Gastrocnemius medialis (tissue), 4 donors: ENCODE results near the gene LAMA3. TPM values are rescaled to one million over a fixed set of nuclear protein-coding genes. Genes with fewer than 3 reads are reported as not detected.

Source experiments
- ATAC-seq, 2 donors: fragments of 150-250 bp; one replicate each; pipeline ENCODE4 v1.9.1; 2016
- DNase-seq, 2 donors: peaks; one replicate each; pipeline ENCODE4 v3.0.0-alpha.2; 2019
- H3K27ac ChIP-seq, 4 donors: fragments of 200-600 bp; sonication (generic); 1 replicate in 1 of 4; 2 replicates in 3 of 4; pipeline ENCODE4 v1.5.1; 2016 to 2018; ENCODE audit warnings: mild to moderate bottlenecking in 2 of 4, moderate library complexity in 1 of 4
- H3K27me3 ChIP-seq, 3 donors: fragments of 200-600 bp; sonication (generic) in 2 of 3; 1 replicate in 1 of 3; 2 replicates in 2 of 3; pipeline versions ENCODE4 v1.5.1 to v1.6.0; 2016 to 2019; ENCODE audit warnings: mild to moderate bottlenecking in 1 of 3, moderate library complexity in 1 of 3
- H3K36me3 ChIP-seq, 2 donors: fragments of 200-600 bp; sonication (generic) in 1 of 2; one replicate each; pipeline ENCODE4 v1.5.1; 2017 to 2018
- H3K4me1 ChIP-seq, 2 donors: fragments of 200-600 bp; sonication (generic) in 1 of 2; one replicate each; pipeline ENCODE4 v1.5.1; 2016 to 2017; ENCODE audit warnings: mild to moderate bottlenecking in 2 of 2
- H3K4me3 ChIP-seq, 4 donors: fragments of 200-600 bp; sonication (generic) in 3 of 4; 1 replicate in 1 of 4; 2 replicates in 3 of 4; pipeline ENCODE4 v1.5.1; 2016 to 2019; ENCODE audit warnings: mild to moderate bottlenecking in 2 of 4
- H3K9me3 ChIP-seq, 3 donors: fragments of 200-600 bp; sonication (generic) in 2 of 3; 1 replicate in 1 of 3; 2 replicates in 2 of 3; pipeline ENCODE4 v1.5.1; 2016 to 2019
- CTCF ChIP-seq, 5 experiments: fragments of 450-650 bp in 3 of 5; fragments of 200-600 bp in 2 of 5; sonication (generic) in 2 of 5; IDR thresholded peaks in 4 of 5; conservative IDR thresholded peaks in 1 of 5; 1 replicate in 4 of 5; 2 replicates in 1 of 5; pipeline ENCODE4 v1.5.1; 2016 to 2019; ENCODE audit warnings: antibody characterized with exemption in 5 of 5, mild to moderate bottlenecking in 3 of 5, moderate library complexity in 3 of 5
- POLR2A ChIP-seq, 2 donors: fragments of 450-650 bp; IDR thresholded peaks; one replicate each; pipeline ENCODE4 v1.6.1; 2017; ENCODE audit warnings: antibody characterized with exemption in 2 of 2, mild to moderate bottlenecking in 2 of 2, moderate library complexity in 2 of 2
- in situ Hi-C, 4 donors: fragments of 200-750 bp; cut with MboI; loops; one replicate each; pipeline versions ENCODE4 v1.15.0 to v1.8.0; 2017; ENCODE audit warnings: low sequenced_read_pairs in 4 of 4
- intact Hi-C: fragments of 100-400 bp; cut with DNase I; formaldehyde crosslinking; loops from one replicate; pipeline ENCODE4 v1.15.1; 2023; ENCODE audit warnings: low total_unique reads
- total RNA-seq, 4 donors: library from RNA; depleted of rRNA; stranded (reverse); fragments of >200 nt; gene quantifications; one replicate each; pipeline versions ENCODE4 v1.1.0 to v1.2.3, GENCODE V29; 2016

The LAMA3 gene
- total RNA-seq, 4 donors from 2014 or later, result 1.1 to 5.3 (median 2.1) TPM

GRCh38 chr18:23798249-23798648, 109.0 kb downstream of the LAMA3 start:
- Histone ChIP-seq H3K4me3 (no peak overlapping the region), H3K36me3 (no peaks in the 10 kb centered on the region), H3K4me1 (peaks cover 0 to 10% of the 10 kb centered on the region in 2 donors), H3K27me3 (no peaks in the 10 kb centered on the region), H3K27ac (no peak overlapping the region), H3K9me3 (no peaks in the 10 kb centered on the region)
- intact Hi-C loops, result no loop called here
- no peak for TF ChIP-seq POLR2A (IDR thresholded peaks at IDR 0.05)
- no peak for TF ChIP-seq CTCF (IDR thresholded peaks at IDR 0.05 in 4 of 5, conservative IDR thresholded peaks at IDR 0.05 in 1 of 5)
- ATAC-seq (no peak), DNase-seq (no peak)
- in situ Hi-C loops, result no loop called here

DNA sequence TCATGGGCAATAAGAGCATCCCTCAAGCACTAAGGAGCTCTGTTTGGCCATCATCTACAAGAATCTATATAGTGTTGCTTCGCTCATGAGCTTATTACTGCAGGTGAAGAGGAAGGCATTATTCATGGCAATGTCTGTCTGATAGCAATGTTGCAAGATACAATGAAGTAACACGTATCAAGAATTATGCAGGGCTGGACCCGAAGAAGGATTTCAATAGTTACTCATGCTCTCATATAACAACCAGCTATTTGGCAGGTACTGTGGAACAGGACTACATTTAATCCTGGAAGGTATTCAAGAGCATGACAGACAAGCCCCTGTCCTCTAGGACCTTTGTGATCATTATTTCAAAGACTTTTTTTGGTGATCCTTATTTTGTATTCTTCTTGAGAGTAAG, 109.6 kb downstream of the LAMA3 start:
- no peak for DNase-seq
- peaks cover 0 to 10% of the 10 kb centered on the region in 2 donors for H3K4me1 ChIP-seq
- TF ChIP-seq CTCF (IDR thresholded peaks at IDR 0.05 in 4 of 5, conservative IDR thresholded peaks at IDR 0.05 in 1 of 5) (no peak), POLR2A (IDR thresholded peaks at IDR 0.05) (no peak)
- H3K36me3 ChIP-seq, result no peaks in the 10 kb centered on the region
- no peak overlapping the region for H3K4me3 ChIP-seq
- intact Hi-C loops, result no loop called here
- ATAC-seq, result peak; percentile 72 to 80
- H3K9me3 ChIP-seq, result no peaks in the 10 kb centered on the region
- H3K27me3 ChIP-seq, result no peaks in the 10 kb centered on the region
- no peak overlapping the region for H3K27ac ChIP-seq
- in situ Hi-C loops, result no loop called here

DNA sequence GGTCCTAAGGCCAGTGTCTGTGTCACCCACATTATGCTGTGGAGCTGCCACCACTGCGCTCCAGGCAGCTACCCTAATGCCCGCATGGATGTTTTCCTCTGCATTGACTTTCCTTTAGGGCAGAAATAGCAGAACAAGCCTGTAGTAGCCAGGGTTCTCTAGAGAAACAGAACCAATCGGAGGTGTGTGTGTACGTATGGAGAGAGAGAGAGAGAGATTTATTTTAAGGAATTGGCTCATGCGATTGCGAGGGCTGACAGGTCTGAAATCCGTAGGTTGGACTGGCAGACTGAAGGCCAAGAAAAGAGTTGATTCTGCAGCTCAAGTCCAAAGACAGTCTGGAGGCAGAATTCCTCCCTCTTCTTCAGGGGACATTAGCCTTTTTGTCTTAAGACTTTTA, 110.3 kb downstream of the LAMA3 start:
- Histone ChIP-seq H3K9me3 (no peaks in the 10 kb centered on the region), H3K4me3 (no peak overlapping the region), H3K36me3 (no peaks in the 10 kb centered on the region), H3K4me1 (peaks cover 0 to 10% of the 10 kb centered on the region in 2 donors), H3K27ac (no peak overlapping the region), H3K27me3 (no peaks in the 10 kb centered on the region)
- TF ChIP-seq POLR2A (IDR thresholded peaks at IDR 0.05), result no peak
- no peak for ATAC-seq
- DNase-seq, result no peak
- in situ Hi-C loops, result no loop called here
- intact Hi-C loops, result no loop called here

- Histone ChIP-seq H3K27ac (no peak overlapping the region), H3K36me3 (no peaks in the 10 kb centered on the region), H3K4me1 (peaks cover 0 to 10% of the 10 kb centered on the region in 2 donors), H3K27me3 (no peaks in the 10 kb centered on the region), H3K4me3 (no peak overlapping the region), H3K9me3 (no peaks in the 10 kb centered on the region)
- ATAC-seq (no peak), DNase-seq (no peak)
- intact Hi-C loops (no loop called here), in situ Hi-C loops (loop anchor here in 3 of 4 donors (10.0 to 25.0 kb wide), 4 partner anchors 111 to 289 kb away; partner anchors contain the start of gene RMC1 (in 1 of the 3))
- TF ChIP-seq CTCF (IDR thresholded peaks at IDR 0.05 in 4 of 5, conservative IDR thresholded peaks at IDR 0.05 in 1 of 5) (no peak), POLR2A (IDR thresholded peaks at IDR 0.05) (no peak)
Observed at GRCh38 chr18:23800902-23801301, 111.6 kb downstream of the LAMA3 start.

DNA sequence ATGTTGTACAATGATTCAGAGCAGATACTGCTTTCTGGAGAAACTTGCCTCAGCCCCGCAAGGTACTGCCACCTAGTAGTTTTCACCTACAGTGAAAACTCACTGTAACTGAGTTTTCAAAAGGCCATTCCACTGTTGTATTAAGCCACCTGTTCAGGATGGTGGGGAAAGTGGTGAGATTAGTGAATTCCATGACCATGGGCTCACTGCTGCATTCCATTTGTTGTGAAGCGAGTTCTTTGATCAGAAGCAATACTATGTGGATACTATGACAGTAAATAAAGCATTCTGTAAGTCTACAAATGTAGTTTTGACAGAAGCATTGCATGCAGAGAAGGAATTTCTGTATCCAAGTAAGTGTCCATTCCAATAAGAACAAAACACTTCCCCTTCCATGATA, 113.6 kb downstream of the LAMA3 start:
- DNase-seq, result no peak
- no peak for ATAC-seq
- H3K27me3 ChIP-seq, result no peaks in the 10 kb centered on the region
- no peak overlapping the region for H3K27ac ChIP-seq
- no peak for TF ChIP-seq POLR2A (IDR thresholded peaks at IDR 0.05)
- TF ChIP-seq CTCF (IDR thresholded peaks at IDR 0.05 in 4 of 5, conservative IDR thresholded peaks at IDR 0.05 in 1 of 5), result no peak
- no peak overlapping the region for H3K4me3 ChIP-seq
- H3K36me3 ChIP-seq, result no peaks in the 10 kb centered on the region
- H3K9me3 ChIP-seq, result no peaks in the 10 kb centered on the region
- in situ Hi-C loops (loop anchor here in 3 of 4 donors (10.0 to 25.0 kb wide), 4 partner anchors 109 to 291 kb away; partner anchors contain the start of gene RMC1 (in 1 of the 3)), intact Hi-C loops (no loop called here)
- peaks cover 0 to 10% of the 10 kb centered on the region in 2 donors for H3K4me1 ChIP-seq
